Spleen (tissue), 11 donors: Measurements from ENCODE around the gene NUPR1. TPM values are rescaled to one million over a fixed set of nuclear protein-coding genes. Genes with fewer than 3 reads are reported as not detected.

Experiments
- DNase-seq: peaks from one replicate; pipeline ENCODE4 v3.0.0-alpha.2; 2020
- H3K27ac ChIP-seq, 8 donors: fragments of 200-600 bp; sonication (generic) in 7 of 8; 1 replicate in 4 of 8; 2 replicates in 4 of 8; pipeline versions ENCODE4 v1.5.0 to v1.8.0; 2016 to 2021; ENCODE audit warnings: inconsistent platforms in 4 of 8, mild to moderate bottlenecking in 4 of 8, moderate library complexity in 1 of 8
- H3K27me3 ChIP-seq, 7 donors: fragments of 200-600 bp; sonication (generic) in 6 of 7; replicated peaks in 1 of 7; 1 replicate in 4 of 7; 2 replicates in 3 of 7; pipeline versions ENCODE4 v1.5.0 to v1.8.0; 2016 to 2021; ENCODE audit warnings: inconsistent platforms in 3 of 7, mild to moderate bottlenecking in 1 of 7
- H3K36me3 ChIP-seq, 6 donors: fragments of 200-600 bp; sonication (generic) in 5 of 6; 1 replicate in 4 of 6; 2 replicates in 2 of 6; pipeline versions ENCODE4 v1.5.0 to v1.8.0; 2016 to 2021; ENCODE audit warnings: inconsistent platforms in 2 of 6
- H3K4me1 ChIP-seq, 6 donors: fragments of 200-600 bp; sonication (generic) in 5 of 6; 1 replicate in 3 of 6; 2 replicates in 3 of 6; pipeline versions ENCODE4 v1.5.0 to v1.8.0; 2016 to 2021; ENCODE audit warnings: inconsistent platforms in 3 of 6
- H3K4me3 ChIP-seq, 8 donors: fragments of 200-600 bp; sonication (generic) in 7 of 8; 1 replicate in 4 of 8; 2 replicates in 4 of 8; pipeline versions ENCODE4 v1.5.0 to v1.8.0; 2016 to 2021; ENCODE audit warnings: inconsistent platforms in 4 of 8, mild to moderate bottlenecking in 4 of 8, moderate library complexity in 2 of 8
- H3K9me3 ChIP-seq, 8 donors: fragments of 200-600 bp; sonication (generic) in 7 of 8; 1 replicate in 4 of 8; 2 replicates in 4 of 8; pipeline versions ENCODE4 v1.5.0 to v1.8.0; 2016 to 2021; ENCODE audit warnings: inconsistent platforms in 4 of 8
- POLR2A ChIP-seq, 3 donors: fragments of 450-650 bp; IDR thresholded peaks; one replicate each; pipeline ENCODE4 v1.5.1; 2017; ENCODE audit warnings: antibody characterized with exemption in 3 of 3, mild to moderate bottlenecking in 1 of 3
- POLR2AphosphoS5 ChIP-seq, 3 donors: sonication (generic); formaldehyde crosslinking; IDR thresholded peaks; one replicate each; pipeline ENCODE4 v1.5.1; 2017; ENCODE audit warnings: antibody characterized with exemption in 3 of 3
- WGBS, 5 donors: extraction: QIAGEN DNeasy Blood & Tissue Kit in 3 of 5; methylation state at CpG; one replicate each; pipeline versions ENCODE4 v1.1.5 to v1.1.7; 2013 to 2018; 5-methylcytosine and 5-hydroxymethylcytosine counted together
- intact Hi-C: fragments of 100-400 bp; cut with DNase I; formaldehyde crosslinking; loops from one replicate; pipeline ENCODE4 v1.15.0; 2023; ENCODE audit warnings: low total_unique reads
- polyA plus RNA-seq, 3 donors: library from polyadenylated mRNA; stranded (reverse); fragments of 200-250 nt; gene quantifications; one replicate each; pipeline ENCODE4 v1.2.1, GENCODE V29; 2013
- total RNA-seq, 7 donors: library from RNA; depleted of rRNA in 3 of 7; stranded (reverse); fragments of >200 nt in 3 of 7; fragmentation: NEBNext Ultra II Directional in 4 of 7; extraction: Animal tissue kit (Norgen Biotek cat#: 25700) in 4 of 7; gene quantifications; one replicate each; pipeline versions ENCODE4 v1.1.0 to v1.2.1, GENCODE V29; 2016 to 2021
- TF ChIP-seq, protein P1 (sequence below), 11 experiments: fragments of 200-600 bp in 7 of 11; fragments of 450-650 bp in 4 of 11; sonication (generic) in 4 of 11; IDR thresholded peaks in 8 of 11; conservative IDR thresholded peaks in 3 of 11; 1 replicate in 7 of 11; 2 replicates in 4 of 11; pipeline versions ENCODE4 v1.4.0 to v1.8.0; 2016 to 2021; ENCODE audit warnings: antibody characterized with exemption in 11 of 11, inconsistent platforms in 4 of 11, mild to moderate bottlenecking in 1 of 11
- donor health status: healthy with polysubstance abuse.
- donor health status: DM: no; HTN: no; CAD: no; lungs with moderate emphysema.
- donor health status: DM: no; HTN: no; CAD: no.
- donor health status: Bipolar disorder and iron deficiency.
- donor health status: healthy.
- donor health status: DM: no; HTN: no; CAD: no.
- donor health status: DM: yes; HTN: yes; CAD: no.

NUPR1 gene
- total and polyA plus RNA-seq, 10 donors: 2.7 to 53.7 (median 17.0) TPM

DNA sequence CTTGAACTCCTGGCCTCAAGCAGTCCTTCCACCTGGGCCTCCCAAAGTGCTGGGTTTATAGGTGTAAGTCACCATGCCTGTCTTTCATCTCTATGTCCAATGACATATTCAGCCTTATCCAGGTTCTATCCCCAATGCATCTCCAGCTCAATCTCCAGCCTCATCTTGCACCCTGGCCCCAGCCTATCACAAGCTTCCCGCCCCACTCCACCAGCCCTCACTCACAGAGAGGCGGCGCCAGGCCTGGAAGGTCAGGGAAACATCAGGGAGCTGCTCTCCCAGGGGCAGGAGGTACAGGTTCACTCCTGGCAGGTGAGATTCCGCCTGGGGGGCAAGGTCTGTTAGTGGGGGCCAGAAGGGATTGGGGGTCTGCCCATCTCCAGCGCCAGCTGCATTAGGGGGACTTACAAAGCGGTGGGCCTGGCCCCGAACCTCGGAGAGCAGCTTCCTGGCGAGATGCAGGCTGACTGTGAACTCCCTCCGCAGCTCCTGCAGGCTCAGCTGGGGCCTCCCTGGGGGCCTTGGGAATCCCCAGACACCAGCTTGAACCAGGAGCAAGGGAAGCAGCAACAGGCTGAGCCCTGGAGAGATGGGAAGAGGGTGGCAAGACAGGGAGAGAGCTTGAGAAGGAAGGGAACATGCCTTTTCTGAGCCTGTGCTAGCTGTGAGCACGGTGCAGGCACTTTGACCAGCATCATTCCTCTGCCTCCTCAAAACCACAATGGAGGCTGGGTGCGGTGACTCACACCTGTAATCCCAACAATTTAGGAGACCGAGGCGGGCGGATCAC lies 35.1 kb downstream of the NUPR1 start:
- no peak overlapping the region for H3K4me3 ChIP-seq
- peaks cover 0 to 56% (median 27%) of the 10 kb centered on the region in 6 donors for H3K4me1 ChIP-seq
- peaks cover 0 to 31% (median under 1%) of the 10 kb centered on the region in 6 donors for H3K36me3 ChIP-seq
- intact Hi-C loops: no loop called here
- no peaks in the 10 kb centered on the region for H3K9me3 ChIP-seq
- TF ChIP-seq POLR2A (IDR thresholded peaks at IDR 0.05) (no peak), POLR2AphosphoS5 (IDR thresholded peaks at IDR 0.05) (no peak)
- TF ChIP-seq, protein P1, sequence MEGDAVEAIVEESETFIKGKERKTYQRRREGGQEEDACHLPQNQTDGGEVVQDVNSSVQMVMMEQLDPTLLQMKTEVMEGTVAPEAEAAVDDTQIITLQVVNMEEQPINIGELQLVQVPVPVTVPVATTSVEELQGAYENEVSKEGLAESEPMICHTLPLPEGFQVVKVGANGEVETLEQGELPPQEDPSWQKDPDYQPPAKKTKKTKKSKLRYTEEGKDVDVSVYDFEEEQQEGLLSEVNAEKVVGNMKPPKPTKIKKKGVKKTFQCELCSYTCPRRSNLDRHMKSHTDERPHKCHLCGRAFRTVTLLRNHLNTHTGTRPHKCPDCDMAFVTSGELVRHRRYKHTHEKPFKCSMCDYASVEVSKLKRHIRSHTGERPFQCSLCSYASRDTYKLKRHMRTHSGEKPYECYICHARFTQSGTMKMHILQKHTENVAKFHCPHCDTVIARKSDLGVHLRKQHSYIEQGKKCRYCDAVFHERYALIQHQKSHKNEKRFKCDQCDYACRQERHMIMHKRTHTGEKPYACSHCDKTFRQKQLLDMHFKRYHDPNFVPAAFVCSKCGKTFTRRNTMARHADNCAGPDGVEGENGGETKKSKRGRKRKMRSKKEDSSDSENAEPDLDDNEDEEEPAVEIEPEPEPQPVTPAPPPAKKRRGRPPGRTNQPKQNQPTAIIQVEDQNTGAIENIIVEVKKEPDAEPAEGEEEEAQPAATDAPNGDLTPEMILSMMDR (IDR thresholded peaks at IDR 0.05 in 8 of 11, conservative IDR thresholded peaks at IDR 0.05 in 3 of 11): no peak
- peaks cover 0 to 27% (median 0%) of the 10 kb centered on the region in 7 donors for H3K27me3 ChIP-seq
- no peak for DNase-seq
- 80 to 88% (median 83%) methylated on average over 15 of the region's 15 CpGs for WGBS, 5 donors
- no peak overlapping the region for H3K27ac ChIP-seq

GRCh38 chr16:28502290-28502689 lies 36.5 kb downstream of the NUPR1 start:
- H3K36me3 ChIP-seq: peaks cover 0 to 45% (median 8%) of the 10 kb centered on the region in 6 donors
- DNase-seq: no peak
- H3K27ac ChIP-seq: no peak overlapping the region
- WGBS, 5 donors: 77 to 89% (median 83%) methylated on average over 2 of the region's 2 CpGs
- no peak overlapping the region for H3K4me3 ChIP-seq
- H3K4me1 ChIP-seq: peaks cover 0 to 56% (median 16%) of the 10 kb centered on the region in 6 donors
- no peaks in the 10 kb centered on the region for H3K9me3 ChIP-seq
- intact Hi-C loops: no loop called here
- TF ChIP-seq, protein P1 (IDR thresholded peaks at IDR 0.05 in 8 of 11, conservative IDR thresholded peaks at IDR 0.05 in 3 of 11): no peak
- TF ChIP-seq POLR2A (IDR thresholded peaks at IDR 0.05) (no peak), POLR2AphosphoS5 (IDR thresholded peaks at IDR 0.05) (no peak)
- H3K27me3 ChIP-seq: peaks cover 0 to 15% (median 0%) of the 10 kb centered on the region in 7 donors

- H3K4me1 ChIP-seq: peaks cover 0 to 56% (median 16%) of the 10 kb centered on the region in 6 donors
- no peaks in the 10 kb centered on the region for H3K9me3 ChIP-seq
- intact Hi-C loops: no loop called here
- TF ChIP-seq, protein P1 (IDR thresholded peaks at IDR 0.05 in 8 of 11, conservative IDR thresholded peaks at IDR 0.05 in 3 of 11): no peak
- TF ChIP-seq POLR2AphosphoS5 (IDR thresholded peaks at IDR 0.05): peak in 1 of 3 donors; percentile 57
- 85 to 93% (median 88%) methylated on average over 19 of the region's 19 CpGs for WGBS, 5 donors
- H3K36me3 ChIP-seq: peaks cover 0 to 52% (median 8%) of the 10 kb centered on the region in 6 donors
- DNase-seq: no peak
- H3K27ac ChIP-seq: no peak overlapping the region
- H3K27me3 ChIP-seq: peaks cover 0 to 7% (median 0%) of the 10 kb centered on the region in 7 donors
- no peak overlapping the region for H3K4me3 ChIP-seq
These were observed 37.2 kb downstream of the NUPR1 start for GRCh38 chr16:28501258-28502232.
